ENCODE results near the gene FAM135A.

FAM135A gene

GRCh38 chr6:70413114-70413991 is at the start of gene FAM135A:
Gene FAM135A (plus strand): TSS chr6:70413508. CDS start chr6:70428343, 14,835 bp downstream.
- peak; percentile 90 for DNase-seq

- no peak for DNase-seq
Observed at GRCh38 chr6:70363741-70364493, 49.4 kb upstream of the FAM135A start.

GRCh38 chr6:70369332-70369950 is 43.9 kb upstream of the FAM135A start:
- DNase-seq = peak; percentile 64

- no peak for DNase-seq
Observed at GRCh38 chr6:70370496-70370895, 42.8 kb upstream of the FAM135A start.

- DNase-seq = peak; percentile 48
Observed at GRCh38 chr6:70371454-70372105, 41.7 kb upstream of the FAM135A start.

GRCh38 chr6:70375166-70375565 is 38.1 kb upstream of the FAM135A start:
- no peak for DNase-seq

- no peak for DNase-seq
Observed at GRCh38 chr6:70375882-70376281, 37.4 kb upstream of the FAM135A start.

- DNase-seq = no peak
Observed at GRCh38 chr6:70376628-70377027, 36.7 kb upstream of the FAM135A start.

GRCh38 chr6:70377372-70377771 is 35.9 kb upstream of the FAM135A start:
- no peak for DNase-seq

GRCh38 chr6:70379473-70380013 is 33.8 kb upstream of the FAM135A start:
- DNase-seq = no peak

- no peak for DNase-seq
Observed at GRCh38 chr6:70380252-70380651, 33.1 kb upstream of the FAM135A start.

GRCh38 chr6:70380771-70381416 is 32.4 kb upstream of the FAM135A start:
- no peak for DNase-seq

GRCh38 chr6:70381417-70381782 is 31.9 kb upstream of the FAM135A start:
- DNase-seq = no peak

GRCh38 chr6:70385901-70386300 is 27.4 kb upstream of the FAM135A start:
- no peak for DNase-seq

- DNase-seq = no peak
Observed at GRCh38 chr6:70388814-70389213, 24.5 kb upstream of the FAM135A start.

- no peak for DNase-seq
Observed at GRCh38 chr6:70389261-70389660, 24.0 kb upstream of the FAM135A start.

- no peak for DNase-seq
Observed at GRCh38 chr6:70390067-70390466, 23.2 kb upstream of the FAM135A start.

- DNase-seq = no peak
Observed at GRCh38 chr6:70391492-70391891, 21.8 kb upstream of the FAM135A start.

GRCh38 chr6:70394518-70395300 is 18.6 kb upstream of the FAM135A start:
- DNase-seq = no peak

GRCh38 chr6:70395301-70395672 is 18.0 kb upstream of the FAM135A start:
- DNase-seq = no peak

GRCh38 chr6:70396163-70396562 is 17.1 kb upstream of the FAM135A start:
- DNase-seq = no peak

Measured in KG1 (cell line).